HepG2 (cell line): Measurements from ENCODE around the gene STX5. TPM values are rescaled to one million over a fixed set of nuclear protein-coding genes. Genes with fewer than 3 reads are reported as not detected.
A peak's percentile ranks its signal among the peaks of the same experiment; 100 is the strongest.

Source experiments
- GTF2F1 ChIP-seq: fragments of 150-350 bp; IDR thresholded peaks from 2 replicates; pipeline ENCODE4 v1.6.1; 2014; ENCODE audit warnings: low read length
- ISX ChIP-seq: sonication (generic); formaldehyde crosslinking; conservative IDR thresholded peaks from 2 replicates; pipeline ENCODE4 v1.5.0; 2020; ENCODE audit warnings: missing genetic modification reagents
- REPIN1 ChIP-seq: sonication (generic); formaldehyde crosslinking; IDR thresholded peaks from 2 replicates; pipeline ENCODE4 v1.8.0; 2022; ENCODE audit warnings: missing genetic modification reagents, low read depth, mild to moderate bottlenecking, borderline replicate concordance
- RXRA ChIP-seq: sonication (generic); formaldehyde crosslinking; IDR thresholded peaks from 2 replicates; pipeline ENCODE4 v1.5.1; 2020; ENCODE audit warnings: missing genetic modification reagents
- TBX2 ChIP-seq: sonication (generic); formaldehyde crosslinking; IDR thresholded peaks from 2 replicates; pipeline ENCODE4 v1.5.0; 2020; ENCODE audit warnings: missing genetic modification reagents, mild to moderate bottlenecking, borderline replicate concordance
- TP53 ChIP-seq: sonication (generic); formaldehyde crosslinking; conservative IDR thresholded peaks from 2 replicates; pipeline ENCODE4 v1.4.0; 2020; ENCODE audit warnings: missing genetic modification reagents
- ZNF121 ChIP-seq: sonication (generic); formaldehyde crosslinking; IDR thresholded peaks from 2 replicates; pipeline ENCODE4 v1.5.0; 2020; ENCODE audit warnings: mild to moderate bottlenecking, missing genetic modification reagents
- ZNF296 ChIP-seq: sonication (generic); formaldehyde crosslinking; conservative IDR thresholded peaks from 2 replicates; pipeline ENCODE4 v1.5.0; 2020; ENCODE audit warnings: mild to moderate bottlenecking, missing genetic modification reagents
- polyA plus RNA-seq, 8 experiments: library from polyadenylated mRNA; depleted of rRNA in 3 of 8; stranded (reverse) in 7 of 8; unstranded in 1 of 8; fragments of >200 nt; fragmentation: Illumina TruSeq in 4 of 8; extraction: Trizol in 4 of 8; gene quantifications; 2 replicates each; pipeline versions ENCODE4 v1.2.1 to v1.2.3, GENCODE V29; 2011 to 2016; ENCODE audit warnings: low read depth in 4 of 8, missing spikeins in 1 of 8, mixed read lengths in 1 of 8; ENCODE audit not compliant: insufficient read depth in 1 of 8
- total RNA-seq, 5 experiments: library from RNA; depleted of rRNA; stranded (reverse); fragments of >200 nt; fragmentation: Illumina TruSeq; extraction: Trizol; gene quantifications; 2 replicates each; pipeline ENCODE4 v1.2.3, GENCODE V29; 2016; ENCODE audit warnings: low read depth in 1 of 5
- TF ChIP-seq, protein P1 (sequence below): sonication (generic); formaldehyde crosslinking; IDR thresholded peaks from 2 replicates; pipeline ENCODE4 v1.4.0; 2020; ENCODE audit warnings: missing genetic modification reagents
- TF ChIP-seq, protein P2 (sequence below): sonication (generic); formaldehyde crosslinking; IDR thresholded peaks from 2 replicates; pipeline ENCODE4 v1.5.0; 2020; ENCODE audit warnings: missing genetic modification reagents, mild to moderate bottlenecking, borderline replicate concordance
- TF ChIP-seq, protein P3 (sequence below): sonication (generic); formaldehyde crosslinking; IDR thresholded peaks from 2 replicates; pipeline ENCODE4 v1.4.0; 2020; ENCODE audit warnings: mild to moderate bottlenecking, missing genetic modification reagents

STX5 gene
- total and polyA plus RNA-seq, 2 of the 13 experiments (the other 11 are each of a cell fraction or from before 2014, with no cell fraction given), result 26.9 to 30.0 TPM

DNA sequence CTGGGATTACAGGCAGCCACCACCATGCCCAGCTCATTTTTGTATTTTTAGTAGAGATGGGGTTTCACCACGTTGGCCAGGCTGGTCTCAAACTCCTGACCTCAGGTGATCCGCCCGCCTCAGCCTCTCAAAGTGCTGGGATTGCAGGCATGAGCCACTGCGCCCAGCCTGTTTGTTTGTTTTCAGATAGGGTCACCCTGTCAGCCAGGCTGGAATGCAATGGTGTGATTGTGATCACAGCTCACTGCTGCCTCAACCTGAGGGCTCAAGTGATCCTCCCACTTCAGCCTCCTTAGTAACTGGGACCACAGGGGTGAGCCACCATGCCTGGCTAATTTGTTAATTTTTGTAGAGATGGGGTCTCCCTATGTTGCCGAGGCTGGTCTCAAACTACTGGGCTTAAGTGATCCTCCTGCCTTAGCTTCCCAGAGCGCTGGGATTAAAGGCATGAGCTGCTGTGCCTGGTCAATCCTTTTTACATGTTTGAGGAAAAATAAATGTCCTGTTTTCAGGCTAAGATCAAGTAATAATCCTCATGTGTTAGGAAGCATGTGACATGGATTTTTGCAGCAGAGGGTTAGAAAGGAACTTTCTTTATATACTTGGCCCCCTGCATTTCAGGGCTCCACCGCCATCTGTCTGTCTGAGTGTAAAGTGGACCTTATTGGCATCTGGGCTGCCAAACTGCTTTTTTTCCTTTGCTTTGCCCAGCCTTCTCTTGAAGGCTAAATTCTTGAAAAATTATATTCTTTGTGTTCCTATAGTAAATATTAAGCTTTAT lies 44.0 kb upstream of the STX5 start (continued):
- TF ChIP-seq ZNF296 (CRISPR knock-in tag) (no peak), ISX (CRISPR knock-in tag) (no peak), ZNF121 (CRISPR knock-in tag) (0 out of 2 replicates have a peak, but pooled peaks have one; percentile 50), TP53 (CRISPR knock-in tag) (no peak), TBX2 (no peak), RXRA (0 out of 2 replicates have a peak, but pooled peaks have one; percentile 32), REPIN1 (no peak), GTF2F1 (no peak)
- TF ChIP-seq, protein P1, sequence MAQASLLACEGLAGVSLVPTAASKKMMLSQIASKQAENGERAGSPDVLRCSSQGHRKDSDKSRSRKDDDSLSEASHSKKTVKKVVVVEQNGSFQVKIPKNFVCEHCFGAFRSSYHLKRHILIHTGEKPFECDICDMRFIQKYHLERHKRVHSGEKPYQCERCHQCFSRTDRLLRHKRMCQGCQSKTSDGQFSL (CRISPR knock-in tag), result no peak
- TF ChIP-seq, protein P2, sequence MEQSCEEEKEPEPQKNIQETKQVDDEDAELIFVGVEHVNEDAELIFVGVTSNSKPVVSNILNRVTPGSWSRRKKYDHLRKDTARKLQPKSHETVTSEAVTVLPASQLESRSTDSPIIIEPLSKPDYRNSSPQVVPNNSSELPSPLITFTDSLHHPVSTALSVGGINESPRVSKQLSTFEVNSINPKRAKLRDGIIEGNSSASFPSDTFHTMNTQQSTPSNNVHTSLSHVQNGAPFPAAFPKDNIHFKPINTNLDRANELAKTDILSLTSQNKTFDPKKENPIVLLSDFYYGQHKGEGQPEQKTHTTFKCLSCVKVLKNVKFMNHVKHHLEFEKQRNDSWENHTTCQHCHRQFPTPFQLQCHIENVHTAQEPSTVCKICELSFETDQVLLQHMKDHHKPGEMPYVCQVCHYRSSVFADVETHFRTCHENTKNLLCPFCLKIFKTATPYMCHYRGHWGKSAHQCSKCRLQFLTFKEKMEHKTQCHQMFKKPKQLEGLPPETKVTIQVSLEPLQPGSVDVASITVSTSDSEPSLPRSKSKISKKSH (CRISPR knock-in tag), result no peak
- TF ChIP-seq, protein P3, sequence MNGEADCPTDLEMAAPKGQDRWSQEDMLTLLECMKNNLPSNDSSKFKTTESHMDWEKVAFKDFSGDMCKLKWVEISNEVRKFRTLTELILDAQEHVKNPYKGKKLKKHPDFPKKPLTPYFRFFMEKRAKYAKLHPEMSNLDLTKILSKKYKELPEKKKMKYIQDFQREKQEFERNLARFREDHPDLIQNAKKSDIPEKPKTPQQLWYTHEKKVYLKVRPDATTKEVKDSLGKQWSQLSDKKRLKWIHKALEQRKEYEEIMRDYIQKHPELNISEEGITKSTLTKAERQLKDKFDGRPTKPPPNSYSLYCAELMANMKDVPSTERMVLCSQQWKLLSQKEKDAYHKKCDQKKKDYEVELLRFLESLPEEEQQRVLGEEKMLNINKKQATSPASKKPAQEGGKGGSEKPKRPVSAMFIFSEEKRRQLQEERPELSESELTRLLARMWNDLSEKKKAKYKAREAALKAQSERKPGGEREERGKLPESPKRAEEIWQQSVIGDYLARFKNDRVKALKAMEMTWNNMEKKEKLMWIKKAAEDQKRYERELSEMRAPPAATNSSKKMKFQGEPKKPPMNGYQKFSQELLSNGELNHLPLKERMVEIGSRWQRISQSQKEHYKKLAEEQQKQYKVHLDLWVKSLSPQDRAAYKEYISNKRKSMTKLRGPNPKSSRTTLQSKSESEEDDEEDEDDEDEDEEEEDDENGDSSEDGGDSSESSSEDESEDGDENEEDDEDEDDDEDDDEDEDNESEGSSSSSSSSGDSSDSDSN (CRISPR knock-in tag), result 0 out of 2 replicates have a peak, but pooled peaks have one; percentile 22
